DMS153 (cell line): Measurements from ENCODE around the gene KNCN.

Experiments used
- DNase-seq: peaks from one replicate; lab custom pipeline; 2025; lab: John Stamatoyannopoulos, UW

Gene KNCN

GRCh38 chr1:46568461-46568891 is 17.0 kb upstream of the KNCN start:
- DNase-seq: no peak

- no peak for DNase-seq
Measured at GRCh38 chr1:46563341-46563740, 11.9 kb upstream of the KNCN start.

- no peak for DNase-seq
Measured at GRCh38 chr1:46562498-46562897, 11.1 kb upstream of the KNCN start.

GRCh38 chr1:46558966-46559365 is 7.5 kb upstream of the KNCN start:
- DNase-seq: no peak

GRCh38 chr1:46558141-46558963 is 6.9 kb upstream of the KNCN start:
- DNase-seq: peak; percentile 73

- DNase-seq: no peak
Measured at GRCh38 chr1:46557403-46557802, 6.0 kb upstream of the KNCN start.

GRCh38 chr1:46556822-46557221 is 5.4 kb upstream of the KNCN start:
- DNase-seq: peak; percentile 68

GRCh38 chr1:46555826-46556619 is 4.6 kb upstream of the KNCN start:
- DNase-seq: no peak

GRCh38 chr1:46554597-46555381 is 3.3 kb upstream of the KNCN start:
- no peak for DNase-seq

GRCh38 chr1:46554236-46554596 is 2.8 kb upstream of the KNCN start:
- no peak for DNase-seq

- DNase-seq: no peak
Measured at GRCh38 chr1:46553506-46553905, 2.1 kb upstream of the KNCN start.

- DNase-seq: no peak
Measured at GRCh38 chr1:46552357-46553237, 1.1 kb upstream of the KNCN start.

GRCh38 chr1:46550751-46551231 is 656 bp downstream of the KNCN start:
- DNase-seq: peak; percentile 72

- peak; percentile 72 for DNase-seq
Measured at GRCh38 chr1:46549697-46550681, 1.5 kb downstream of the KNCN start.

GRCh38 chr1:46547481-46548383 is 3.7 kb downstream of the KNCN start:
- peak; percentile 53 for DNase-seq

- no peak for DNase-seq
Measured at GRCh38 chr1:46546210-46546609, 5.2 kb downstream of the KNCN start.

- no peak for DNase-seq
Measured at GRCh38 chr1:46545784-46546183, 5.7 kb downstream of the KNCN start.

- no peak for DNase-seq
Measured at GRCh38 chr1:46544561-46545240, 6.7 kb downstream of the KNCN start.
